Measurements from ENCODE around the gene CRMP1.
A peak's percentile ranks its signal among the peaks of the same experiment; 100 is the strongest.

The CRMP1 gene

DNA sequence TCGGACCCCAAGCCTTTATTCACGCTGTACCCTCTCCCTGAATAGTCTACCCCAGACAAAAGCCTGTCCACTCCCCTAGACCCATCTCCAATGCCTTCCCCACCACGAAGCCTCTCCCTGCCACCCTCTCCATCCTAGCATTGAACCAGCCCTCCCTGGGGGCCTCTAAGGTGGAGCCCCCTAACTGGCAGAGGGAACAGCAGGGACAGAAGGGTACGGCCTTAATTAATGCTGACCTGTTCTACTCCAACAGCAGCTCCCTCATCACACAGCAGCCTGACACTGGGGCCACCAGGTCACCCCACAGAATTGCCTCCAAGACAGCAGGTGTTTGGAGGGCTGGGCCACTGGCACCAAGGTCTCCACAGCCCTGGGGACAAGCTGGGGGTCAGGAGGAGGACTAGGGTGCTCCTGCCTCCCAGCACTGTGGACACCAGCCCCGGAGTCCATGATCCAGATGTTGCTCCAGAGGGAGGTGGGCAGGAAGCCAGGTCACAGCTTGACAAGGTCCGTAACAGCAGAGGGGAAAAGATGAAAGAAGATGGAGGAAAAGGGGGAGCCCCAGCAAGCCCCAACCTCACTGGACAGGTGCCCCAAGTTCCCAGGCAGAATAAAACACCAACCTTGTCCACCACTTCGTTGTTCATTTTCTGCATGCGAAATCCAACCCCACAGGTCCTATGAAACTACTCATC is 3.7 kb downstream of the CRMP1 start:
- no peak for FAIRE-seq
- DNase-seq (ENCODE audit: low spot score) = no peak

DNA sequence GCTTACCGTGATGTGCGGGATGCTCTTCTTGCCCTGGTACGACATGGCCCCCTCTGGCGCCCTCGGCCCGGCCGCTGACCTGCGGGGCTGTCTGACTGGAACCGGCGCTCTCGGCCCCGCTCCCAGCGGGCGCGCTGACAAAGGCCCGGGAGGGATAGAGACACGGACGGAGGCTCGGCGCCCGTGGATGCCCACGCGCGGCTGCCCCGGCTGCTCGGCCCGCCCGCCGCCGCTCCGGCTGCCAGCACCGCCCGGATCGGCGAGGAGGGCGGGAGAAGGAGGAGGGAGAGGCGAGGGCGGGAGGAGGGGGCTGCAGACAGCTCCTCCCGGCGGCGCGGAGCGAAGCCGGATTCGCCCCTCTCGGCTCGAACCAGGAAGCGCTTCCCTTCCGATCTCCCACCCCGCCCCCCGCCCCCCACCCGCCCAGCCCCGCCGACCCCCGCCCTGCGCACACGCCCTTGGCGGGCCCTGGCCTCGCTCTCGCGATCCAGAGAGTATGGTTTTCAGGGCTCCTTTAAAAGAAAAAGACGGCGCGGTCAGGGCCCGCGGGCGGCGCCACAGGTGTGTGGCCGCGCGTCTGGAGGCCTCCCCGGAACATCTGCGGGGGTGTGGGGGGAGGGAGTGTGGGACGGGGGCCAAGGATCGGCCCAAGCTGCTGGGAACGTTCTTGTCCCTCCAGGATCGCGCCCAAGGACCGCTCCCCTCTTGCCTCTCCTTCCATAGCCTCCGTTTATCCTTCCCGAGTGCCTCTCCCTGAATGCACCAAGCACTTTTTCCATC is 4.5 kb downstream of the CRMP1 start:
- DNase-seq (ENCODE audit: low spot score) (no peak), FAIRE-seq (no peak)

DNA sequence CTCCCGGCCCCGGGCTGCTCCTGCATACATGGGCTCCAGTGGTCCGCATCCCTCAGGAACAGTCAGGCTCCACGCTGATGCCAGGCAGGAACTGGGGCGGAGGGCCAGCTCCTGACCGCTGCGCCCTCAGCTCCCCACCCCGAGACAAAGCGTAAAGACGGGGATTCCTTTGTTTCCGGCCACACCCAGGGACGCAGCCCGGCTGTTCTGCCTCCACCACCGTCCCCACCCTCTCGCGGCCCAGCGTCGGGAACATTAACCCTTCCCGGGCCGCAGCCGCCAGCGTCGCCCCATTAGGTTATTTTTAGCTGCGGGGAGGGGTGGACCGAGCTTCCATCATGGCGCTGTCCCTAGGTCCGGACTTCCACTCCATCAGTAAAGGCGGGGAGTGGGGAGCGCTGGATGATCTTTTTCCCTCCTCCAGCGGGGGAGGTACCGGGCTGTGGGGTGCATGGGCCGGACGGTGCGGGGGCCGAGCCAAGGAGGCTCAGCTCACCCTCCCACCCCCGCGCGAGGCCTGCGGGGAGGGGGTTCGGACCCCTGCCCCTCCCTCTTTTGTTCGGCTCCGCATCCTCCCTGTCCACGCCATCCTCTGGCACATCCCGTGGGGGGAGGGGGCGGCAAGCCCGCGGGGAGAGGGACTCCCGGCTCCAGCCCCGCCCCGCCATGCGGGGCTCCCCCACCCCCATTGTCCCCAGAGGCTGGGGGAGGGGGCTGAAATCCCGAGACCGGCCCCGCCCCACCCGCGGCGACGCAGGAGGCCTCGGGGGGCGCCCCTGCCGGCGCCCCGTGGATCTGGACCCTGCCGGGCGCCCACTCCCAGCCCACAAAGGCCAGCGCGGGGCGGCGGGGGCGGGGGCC is 5.3 kb downstream of the CRMP1 start:
- no peak for DNase-seq (ENCODE audit: low spot score)
- no peak for FAIRE-seq

DNA sequence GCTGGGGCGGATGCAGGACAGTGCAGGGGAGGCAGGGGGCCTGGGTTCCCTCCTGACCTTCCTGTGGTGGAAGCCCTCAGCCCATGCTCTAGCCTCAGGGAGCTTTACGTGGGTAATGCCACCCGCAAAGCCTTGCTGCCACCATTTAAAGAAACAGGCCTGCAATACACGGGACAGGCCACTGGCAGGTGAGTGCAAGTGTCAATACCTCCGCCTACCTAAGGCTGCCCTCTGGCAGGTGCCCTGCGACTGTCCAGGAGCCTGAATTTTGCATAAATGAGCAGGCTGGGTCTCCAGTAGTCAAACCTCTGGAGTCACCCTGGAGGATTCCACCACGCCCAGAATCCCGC is 5.9 kb downstream of the CRMP1 start:
- DNase-seq (ENCODE audit: low spot score) = no peak
- FAIRE-seq = no peak

DNA sequence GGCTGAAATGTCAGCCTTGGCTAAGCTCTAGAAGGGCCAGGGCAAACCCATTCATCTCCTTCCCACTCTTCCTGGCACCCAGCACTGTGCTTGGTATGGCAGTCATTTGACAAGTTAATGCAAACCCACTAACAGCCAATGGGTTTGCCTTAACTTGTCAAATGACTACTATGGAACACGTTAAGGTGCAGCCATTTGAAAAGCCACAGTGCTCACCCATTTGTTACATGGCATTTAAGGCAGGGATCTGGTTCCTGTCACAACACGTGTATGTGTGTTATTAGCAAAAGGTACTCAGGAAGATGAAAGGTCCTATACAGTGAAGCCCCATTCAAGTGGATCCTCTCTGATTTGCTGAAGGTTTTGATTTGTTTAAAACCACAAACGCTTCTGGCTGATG is 7.2 kb downstream of the CRMP1 start:
- no peak for DNase-seq (ENCODE audit: low spot score)

DNA sequence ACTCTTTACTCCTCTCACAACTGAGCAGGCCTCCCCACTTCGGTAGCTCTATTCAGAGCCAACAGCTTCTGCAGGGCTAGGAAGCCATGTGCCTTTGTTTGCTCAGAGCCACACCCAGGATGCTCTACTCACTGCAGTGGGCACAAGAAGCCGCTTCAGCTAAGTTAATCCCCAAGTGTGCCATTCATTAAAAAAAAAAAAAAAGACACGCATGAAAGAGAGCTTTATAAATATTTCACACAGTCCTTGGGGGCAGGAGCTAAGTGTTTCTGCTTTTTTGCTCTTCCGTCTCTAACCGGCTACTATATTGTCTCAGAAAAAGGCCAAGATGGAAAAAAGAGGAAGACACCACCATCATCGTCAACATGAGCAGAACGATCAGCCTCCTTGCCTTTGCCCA is 8.1 kb downstream of the CRMP1 start:
- no peak for DNase-seq (ENCODE audit: low spot score)
- no peak for FAIRE-seq

More for the DNA sequence above, 7.2 kb downstream of the CRMP1 start:
- FAIRE-seq = no peak

DNA sequence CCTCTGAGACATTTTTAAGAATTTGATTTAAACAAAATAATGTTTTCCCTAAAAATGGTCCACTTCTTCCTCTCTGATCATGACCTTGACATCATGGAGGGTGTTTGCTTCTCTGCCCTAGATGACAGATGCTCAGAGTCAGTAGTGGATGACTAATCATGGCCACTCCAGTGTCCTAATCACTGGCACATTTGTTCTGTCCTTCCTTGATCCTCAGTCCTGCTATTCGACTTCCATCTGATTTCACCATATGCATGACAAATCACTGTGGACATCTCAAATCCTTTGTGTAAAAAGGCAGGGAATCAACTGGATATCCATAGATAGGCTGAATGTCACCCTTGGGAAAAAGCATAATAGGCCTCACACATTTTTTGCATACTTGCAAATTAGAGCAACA is 9.0 kb downstream of the CRMP1 start:
- FAIRE-seq = no peak
- DNase-seq (ENCODE audit: low spot score) = no peak

DNA sequence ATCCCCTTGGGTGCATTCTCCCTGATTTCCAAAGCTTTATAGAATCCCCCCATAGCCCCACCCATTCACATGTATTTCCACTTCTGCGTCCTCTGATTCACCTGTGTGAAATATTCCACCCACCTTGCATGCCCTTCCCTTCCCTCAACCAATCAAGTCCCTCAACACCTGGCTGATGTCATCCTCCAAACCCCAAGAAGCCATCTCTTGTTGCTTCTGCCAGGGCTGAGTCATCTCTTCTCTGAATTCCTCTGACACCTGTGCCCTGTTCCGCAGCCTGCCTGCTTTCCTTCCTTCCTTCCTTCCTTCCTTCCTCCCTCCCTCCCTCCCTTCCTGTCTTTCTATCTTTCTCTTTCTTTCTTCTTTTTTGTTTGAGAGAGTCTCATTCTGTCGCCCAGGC is 9.9 kb downstream of the CRMP1 start:
- no peak for DNase-seq (ENCODE audit: low spot score)

DNA sequence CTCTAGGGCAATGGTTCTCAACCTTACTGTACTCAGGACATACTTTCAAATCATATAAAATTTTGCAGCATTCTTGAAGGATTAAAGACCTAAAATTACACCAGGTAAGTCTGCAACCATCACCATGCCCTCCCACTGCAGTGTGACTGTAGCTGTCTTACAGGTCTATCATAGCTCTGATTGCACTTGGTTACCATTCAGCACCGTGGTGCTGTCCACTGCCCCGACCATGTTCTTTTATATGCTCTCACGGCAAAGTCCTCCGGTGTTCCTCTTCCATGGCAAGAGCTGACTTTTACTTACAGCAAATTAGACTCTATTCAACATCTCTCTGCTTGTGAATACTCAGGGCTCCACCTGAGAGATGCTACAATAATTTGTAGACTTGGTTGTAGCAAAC is 11.5 kb downstream of the CRMP1 start:
- FAIRE-seq (no peak), DNase-seq (ENCODE audit: low spot score) (no peak)

More for the DNA sequence above, 9.9 kb downstream of the CRMP1 start:
- FAIRE-seq = no peak

DNA sequence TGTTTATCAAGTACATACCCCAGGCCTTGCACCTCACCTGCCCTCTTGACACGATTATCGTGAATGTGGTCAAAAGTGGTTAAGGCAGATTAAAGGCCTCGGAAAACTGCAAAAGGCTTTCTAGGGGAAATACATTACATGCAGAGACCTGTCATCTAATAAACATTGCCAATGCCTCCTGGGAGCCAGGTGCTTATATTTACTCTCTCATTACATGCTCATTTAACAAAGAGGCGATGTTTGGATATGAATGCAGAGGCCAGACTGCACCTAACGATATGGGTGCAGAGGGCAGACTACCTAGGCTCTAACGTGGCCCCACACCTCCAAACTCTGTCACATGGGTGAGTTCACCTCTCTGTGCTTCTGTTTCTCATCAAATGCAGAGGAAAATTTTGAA is 14.5 kb downstream of the CRMP1 start:
- FAIRE-seq = no peak
- no peak for DNase-seq (ENCODE audit: low spot score)

DNA sequence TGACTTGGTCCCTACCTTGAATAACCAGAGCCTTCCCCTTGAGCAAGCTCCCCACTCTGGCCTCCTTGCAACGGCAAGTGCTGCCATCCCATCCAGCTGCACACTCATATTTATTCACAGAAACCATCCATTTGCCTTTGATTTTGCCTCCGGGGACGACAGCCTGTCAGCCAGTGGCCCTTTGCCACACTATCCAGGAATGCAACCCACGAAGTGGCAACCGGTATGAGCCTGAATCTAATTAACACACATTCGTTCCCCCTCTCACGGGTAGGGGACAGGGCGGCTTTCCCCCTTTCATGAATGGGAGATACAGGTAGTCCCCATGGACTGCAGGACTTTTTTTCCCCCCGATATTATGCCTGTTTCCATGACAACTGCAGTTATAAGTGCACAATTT is 15.5 kb downstream of the CRMP1 start:
- DNase-seq (ENCODE audit: low spot score) (no peak), FAIRE-seq (no peak)

DNA sequence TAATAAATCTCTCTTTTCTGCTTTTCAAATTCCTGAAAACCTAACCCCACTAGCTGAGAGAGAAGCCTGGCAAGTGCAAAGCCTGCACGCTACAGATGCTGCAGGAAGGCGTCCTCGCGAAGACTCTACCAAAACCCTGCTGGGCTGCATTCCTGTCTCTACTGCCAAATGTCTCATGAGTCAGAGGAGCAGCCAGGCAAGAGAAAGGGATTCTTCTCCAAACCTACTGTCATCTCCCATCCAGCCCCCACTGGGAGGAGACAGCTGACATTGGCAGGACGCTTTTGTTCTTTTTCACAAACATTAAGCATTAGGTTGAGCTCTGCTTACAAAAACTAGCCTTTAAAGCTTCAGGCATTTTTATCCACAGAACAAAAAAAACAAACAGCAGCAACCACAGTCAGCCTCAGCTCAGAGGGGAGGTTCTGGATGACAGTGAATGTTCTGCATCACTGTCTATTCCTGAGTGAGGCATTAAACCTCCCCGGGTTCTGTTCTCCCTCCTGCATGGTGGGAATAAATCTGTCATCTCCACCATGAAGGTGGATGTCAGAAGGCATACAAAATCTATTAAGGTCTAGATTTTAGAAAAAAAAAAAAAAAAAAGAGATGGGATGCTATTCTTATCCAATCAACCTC is 18.0 kb downstream of the CRMP1 start:
- no peak for FAIRE-seq
- no peak for DNase-seq (ENCODE audit: low spot score)

DNA sequence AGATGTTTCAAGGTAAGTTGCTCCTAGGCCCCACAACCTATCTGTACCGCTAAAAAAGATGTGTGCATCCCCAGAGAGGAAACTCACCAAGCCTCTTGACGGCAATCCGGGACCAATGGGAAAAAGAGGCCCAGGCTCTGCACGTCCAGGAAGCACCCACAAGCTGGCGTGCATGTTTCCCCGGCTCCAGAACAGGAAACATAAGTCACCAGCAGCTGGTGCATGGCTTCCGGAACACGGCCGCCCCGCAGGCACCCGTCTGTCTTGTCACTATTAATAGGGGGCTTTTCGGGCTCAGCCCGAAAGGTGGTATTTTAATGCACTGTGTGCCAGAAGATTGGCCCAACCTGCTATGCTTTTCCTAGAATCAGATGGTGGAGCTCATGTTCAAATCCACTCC is 22.2 kb downstream of the CRMP1 start:
- no peak for FAIRE-seq
- no peak for DNase-seq (ENCODE audit: low spot score)

DNA sequence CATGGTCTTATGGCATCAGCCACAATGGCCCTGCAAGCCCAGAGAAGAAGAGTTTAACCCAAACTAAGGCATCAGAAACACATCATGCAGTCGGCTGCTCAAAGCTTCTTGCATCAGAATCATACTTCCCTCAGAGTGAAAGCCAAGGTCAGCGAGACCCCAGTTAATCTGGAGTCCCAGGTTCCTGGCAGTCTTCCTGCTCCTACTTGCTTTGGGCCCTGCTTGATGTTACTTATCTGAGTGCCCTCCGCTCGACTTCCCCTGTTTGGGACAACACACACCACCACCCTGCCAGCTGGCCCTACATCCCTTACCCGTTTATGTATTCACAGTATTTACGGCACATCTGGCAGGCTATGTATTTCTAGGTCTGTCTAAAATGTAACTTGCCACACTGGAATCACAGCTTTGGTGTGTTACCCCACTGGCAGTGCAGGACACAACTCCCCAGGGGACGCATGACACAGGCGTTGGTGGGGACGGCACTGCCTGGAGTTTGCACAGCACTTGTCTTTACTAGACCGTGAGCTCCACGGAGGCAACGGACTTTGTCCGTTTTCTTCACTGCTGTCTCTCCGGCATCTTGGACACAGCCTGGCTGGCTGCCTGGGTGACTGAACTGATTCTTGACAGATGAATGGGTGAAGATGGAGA is 22.8 kb downstream of the CRMP1 start:
- DNase-seq (ENCODE audit: low spot score) (no peak), FAIRE-seq (no peak)

DNA sequence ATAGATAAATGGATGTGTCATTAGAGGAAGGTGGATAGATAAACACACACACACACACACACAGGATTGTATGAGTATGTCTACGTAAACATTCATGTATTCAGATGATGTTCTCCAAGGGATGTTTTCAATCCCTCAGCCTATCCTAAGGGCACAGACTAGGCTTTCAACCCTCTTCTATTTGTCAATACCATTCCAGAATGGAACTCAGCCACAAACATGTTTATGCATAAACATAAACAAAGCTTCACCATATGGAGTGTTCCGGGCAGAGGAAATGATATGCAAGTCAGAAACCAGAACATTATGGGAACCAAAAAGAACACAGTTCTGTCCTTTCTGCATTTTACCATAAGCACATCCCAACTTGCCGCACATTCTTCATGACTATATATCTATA is 25.0 kb downstream of the CRMP1 start:
- FAIRE-seq (no peak), DNase-seq (ENCODE audit: low spot score) (no peak)

DNA sequence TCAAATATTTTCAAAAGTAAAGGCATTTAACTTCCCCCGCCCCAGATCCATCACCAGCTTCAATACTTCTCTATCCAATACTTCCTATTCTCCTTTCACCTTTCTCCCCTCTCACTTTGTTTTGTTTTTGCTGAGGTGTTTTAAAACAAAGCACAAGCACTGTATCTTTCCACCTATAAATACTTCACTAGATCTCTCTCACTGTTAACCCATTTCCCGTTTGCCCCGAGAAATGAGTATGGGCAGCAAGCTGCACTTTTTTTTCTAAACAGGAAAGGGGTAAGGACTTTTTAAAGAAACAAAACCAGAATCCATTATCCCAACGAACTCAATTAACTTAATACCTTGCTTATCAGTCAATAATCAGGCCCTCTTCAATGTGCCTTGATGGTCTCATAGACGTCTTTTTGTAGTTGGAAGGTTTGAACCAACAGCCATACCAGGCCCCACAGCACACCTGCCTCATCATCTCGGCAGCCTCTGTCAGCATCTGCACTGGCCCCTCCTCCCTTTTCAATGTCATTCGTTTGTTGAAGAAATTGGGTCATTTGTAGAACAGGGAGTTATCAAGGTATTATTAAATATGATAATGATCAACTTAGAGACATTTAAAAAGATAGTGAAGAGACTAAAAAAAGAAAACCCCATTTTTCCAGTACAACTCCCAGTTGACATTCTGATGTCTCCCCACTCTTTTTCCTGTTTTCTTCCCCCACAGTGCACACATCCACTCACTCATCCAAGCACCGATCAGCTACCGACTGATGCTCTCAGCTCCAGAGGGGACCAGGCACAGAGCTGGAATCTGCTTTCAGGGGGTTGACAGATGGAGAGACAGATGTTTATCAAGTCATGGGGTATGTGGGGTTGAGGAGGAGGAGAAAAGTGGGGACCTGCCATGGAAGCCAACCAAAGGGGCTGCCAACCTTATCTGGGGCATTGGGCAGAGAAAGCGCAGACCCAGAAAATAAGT is 25.8 kb downstream of the CRMP1 start:
- no peak for DNase-seq (ENCODE audit: low spot score)
- no peak for FAIRE-seq

DNA sequence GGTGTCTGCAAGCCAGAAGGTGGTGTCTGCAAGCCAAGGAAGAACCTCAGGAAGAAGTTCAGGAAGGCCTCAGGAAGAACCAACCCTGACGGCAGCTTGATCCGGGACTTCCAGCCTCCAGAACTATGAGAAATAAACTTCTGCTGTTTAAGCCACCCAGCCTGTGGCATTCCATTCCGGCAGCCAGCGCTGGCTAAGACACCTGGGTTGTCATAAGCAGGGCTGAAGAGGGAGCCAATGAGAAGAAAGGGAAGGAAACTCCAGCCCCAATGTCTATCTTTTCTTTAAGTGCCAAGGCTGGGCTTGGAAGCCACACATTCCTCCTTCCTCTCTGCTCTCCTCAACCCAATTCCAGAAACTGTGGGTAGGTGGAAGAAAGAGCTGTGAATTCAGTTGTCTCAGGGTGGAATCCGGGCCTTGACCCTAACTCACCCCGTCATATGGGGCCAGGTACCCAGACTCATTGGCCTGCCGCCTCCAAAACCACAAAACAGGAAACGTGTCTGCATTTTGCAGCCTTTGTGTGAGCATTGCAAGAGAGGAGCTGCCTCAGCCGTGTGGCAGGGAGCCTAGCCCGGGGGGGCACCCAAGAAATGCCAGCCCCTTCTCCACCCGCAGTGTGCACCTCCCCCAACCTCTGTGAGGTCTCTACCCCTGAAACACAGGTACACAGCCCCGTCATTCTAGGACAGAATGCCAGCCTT is 26.8 kb downstream of the CRMP1 start:
- DNase-seq (ENCODE audit: low spot score) (no peak), FAIRE-seq (no peak)

DNA sequence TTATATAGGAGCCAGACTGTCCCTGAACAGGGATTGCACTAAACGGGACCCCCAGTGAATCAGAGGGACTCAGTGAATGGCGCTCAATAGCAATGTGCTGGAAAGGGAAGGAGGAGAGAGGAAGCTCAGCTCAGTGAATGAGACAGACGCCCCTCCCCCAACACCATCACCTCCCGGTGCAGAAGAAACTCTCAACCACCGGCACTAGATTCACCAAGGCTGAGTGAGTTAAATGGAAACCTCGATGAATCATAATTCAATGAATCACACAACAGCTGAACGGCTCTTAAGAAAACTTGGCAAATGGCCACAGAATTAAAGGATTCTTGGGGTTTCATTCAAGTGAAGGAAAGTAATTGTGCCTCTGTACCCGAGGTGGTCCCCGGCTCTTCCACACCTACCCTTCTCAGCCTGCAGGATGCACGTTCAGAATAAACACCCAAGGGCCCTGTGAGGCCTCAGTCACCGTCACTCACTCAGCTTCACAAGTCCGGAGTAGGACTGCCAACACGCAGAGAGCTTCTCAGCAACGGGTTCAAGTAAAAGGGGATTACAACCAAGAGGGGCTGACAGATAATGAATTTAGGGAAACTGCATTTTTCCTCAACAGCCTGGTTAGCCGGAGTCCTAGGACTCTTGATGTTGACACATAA is 29.3 kb downstream of the CRMP1 start:
- FAIRE-seq (peak; percentile 86), DNase-seq (ENCODE audit: low spot score) (peak; percentile 87)

All from RCC 7860 (cell line).